Ovary (tissue), 3 donors: ENCODE data around the gene SVIP.

Source experiments
- POLR2A ChIP-seq: fragments of 450-650 bp; IDR thresholded peaks from one replicate; pipeline ENCODE4 v1.6.1; 2017; ENCODE audit warnings: antibody characterized with exemption, mild to moderate bottlenecking, moderate library complexity
- TF ChIP-seq, protein P1 (sequence below), 3 donors: fragments of 450-650 bp in 2 of 3; fragments of 200-600 bp in 1 of 3; IDR thresholded peaks; one replicate each; pipeline versions ENCODE4 v1.5.1 to v1.8.0; 2016 to 2022; ENCODE audit warnings: antibody characterized with exemption in 3 of 3, mild to moderate bottlenecking in 1 of 3
- donor health status: DM: no; HTN: no; CAD: no.

DNA sequence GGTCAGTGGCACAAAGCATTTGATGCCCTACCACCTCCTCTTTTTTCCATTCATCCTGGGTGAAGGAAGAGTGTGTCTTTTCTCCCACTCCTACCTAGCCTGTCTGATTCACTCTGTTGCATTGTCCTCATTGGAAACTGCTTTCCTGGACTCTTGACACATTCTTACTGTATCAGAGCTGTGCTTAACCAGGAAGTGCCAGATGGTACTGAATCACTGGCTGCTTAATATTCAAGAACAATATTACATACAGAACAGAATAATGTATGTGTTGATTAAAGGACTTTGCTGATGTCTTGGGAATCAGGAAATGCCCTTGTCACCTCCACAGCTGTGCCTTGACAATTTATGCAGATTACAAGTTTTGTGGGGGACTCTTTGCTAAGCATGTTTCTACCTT, 44.4 kb downstream of the SVIP start:
- TF ChIP-seq POLR2A: no peak
- TF ChIP-seq, protein P1, sequence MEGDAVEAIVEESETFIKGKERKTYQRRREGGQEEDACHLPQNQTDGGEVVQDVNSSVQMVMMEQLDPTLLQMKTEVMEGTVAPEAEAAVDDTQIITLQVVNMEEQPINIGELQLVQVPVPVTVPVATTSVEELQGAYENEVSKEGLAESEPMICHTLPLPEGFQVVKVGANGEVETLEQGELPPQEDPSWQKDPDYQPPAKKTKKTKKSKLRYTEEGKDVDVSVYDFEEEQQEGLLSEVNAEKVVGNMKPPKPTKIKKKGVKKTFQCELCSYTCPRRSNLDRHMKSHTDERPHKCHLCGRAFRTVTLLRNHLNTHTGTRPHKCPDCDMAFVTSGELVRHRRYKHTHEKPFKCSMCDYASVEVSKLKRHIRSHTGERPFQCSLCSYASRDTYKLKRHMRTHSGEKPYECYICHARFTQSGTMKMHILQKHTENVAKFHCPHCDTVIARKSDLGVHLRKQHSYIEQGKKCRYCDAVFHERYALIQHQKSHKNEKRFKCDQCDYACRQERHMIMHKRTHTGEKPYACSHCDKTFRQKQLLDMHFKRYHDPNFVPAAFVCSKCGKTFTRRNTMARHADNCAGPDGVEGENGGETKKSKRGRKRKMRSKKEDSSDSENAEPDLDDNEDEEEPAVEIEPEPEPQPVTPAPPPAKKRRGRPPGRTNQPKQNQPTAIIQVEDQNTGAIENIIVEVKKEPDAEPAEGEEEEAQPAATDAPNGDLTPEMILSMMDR (IDR thresholded peaks at IDR 0.05): no peak
